IMR-90 (cell line): ENCODE measurements around the gene EYS. TPM values are rescaled to one million over a fixed set of nuclear protein-coding genes. Genes with fewer than 3 reads are reported as not detected.

Experiments
- ATAC-seq: fragments of 200-7000 bp; cut with Tn5 transposase; 2 replicates; pipeline ENCODE4 v1.9.1; 2020; ENCODE audit warnings: low read depth, mild to moderate bottlenecking, moderate library complexity
- BruUV-seq: library from RNA; stranded (reverse); fragments of 400-500 nt; replicated peaks from 2 replicates; lab custom pipeline; 2021; lab: Mats Ljungman, UMichigan
- CTCF ChIA-PET: fragments of 300-600 bp; formaldehyde crosslinking; extraction: SDS; loops from one replicate; lab custom pipeline; 2021; ENCODE audit warnings: antibody characterized with exemption; lab: Yijun Ruan, JAX
- POLR2A ChIA-PET: fragments of 300-600 bp; sonication (Branson Sonifier 250); formaldehyde crosslinking; loops from one replicate; lab custom pipeline; 2022; ENCODE audit warnings: antibody characterized with exemption; ENCODE audit not compliant: unreplicated experiment; lab: Charles Lee
- DNase-seq: peaks from one replicate; pipeline ENCODE4 v3.0.0; 2013
- H2AFZ ChIP-seq: replicated peaks from 2 replicates; pipeline ENCODE3; 2013; ENCODE audit warnings: low read length, mild to moderate bottlenecking; ENCODE audit not compliant: poor library complexity
- H2AK5ac ChIP-seq: 2 replicates; pipeline ENCODE4 v1.6.1; 2013; ENCODE audit warnings: low read depth, low read length, inconsistent platforms
- H2AK9ac ChIP-seq: replicated peaks from 2 replicates; pipeline ENCODE3; 2013; ENCODE audit warnings: mild to moderate bottlenecking, low read depth, low read length, moderate library complexity; ENCODE audit not compliant: poor library complexity
- H2BK120ac ChIP-seq: 2 replicates; pipeline ENCODE4 v1.6.1; 2013; ENCODE audit warnings: low read depth, low read length, inconsistent platforms
- H2BK15ac ChIP-seq: 3 replicates; pipeline ENCODE4 v1.6.1; 2013; ENCODE audit warnings: low read depth, low read length, inconsistent platforms
- H2BK20ac ChIP-seq: 2 replicates; pipeline ENCODE4 v1.6.1; 2013; ENCODE audit warnings: low read depth, mild to moderate bottlenecking, inconsistent platforms, low read length, moderate library complexity
- H2BK5ac ChIP-seq: 2 replicates; pipeline ENCODE4 v1.6.1; 2013; ENCODE audit warnings: mild to moderate bottlenecking, low read depth, low read length, inconsistent platforms; ENCODE audit not compliant: poor library complexity, severe bottlenecking
- H3K14ac ChIP-seq: replicated peaks from 2 replicates; pipeline ENCODE4 v1.6.1; 2013; ENCODE audit warnings: low read depth, low read length, inconsistent platforms
- H3K18ac ChIP-seq: 2 replicates; pipeline ENCODE4 v1.6.1; 2013; ENCODE audit warnings: low read depth, low read length, control low read depth
- H3K23ac ChIP-seq: 2 replicates; pipeline ENCODE4 v1.6.1; 2013; ENCODE audit warnings: low read depth, low read length, inconsistent platforms
- H3K27ac ChIP-seq: 2 replicates; pipeline ENCODE4 v1.5.1; 2013; ENCODE audit warnings: mild to moderate bottlenecking, control low read depth, low read length; ENCODE audit not compliant: insufficient read depth
- H3K27me3 ChIP-seq: 2 replicates; pipeline ENCODE4 v1.6.1; 2013; ENCODE audit warnings: low read length; ENCODE audit not compliant: control insufficient read depth, insufficient read depth
- H3K36me3 ChIP-seq: 2 replicates; pipeline ENCODE4 v1.6.1; 2013; ENCODE audit warnings: low read length, mixed read lengths; ENCODE audit not compliant: control insufficient read depth, insufficient read depth
- H3K4ac ChIP-seq: 2 replicates; pipeline ENCODE4 v1.6.1; 2013; ENCODE audit warnings: low read depth, low read length, inconsistent platforms
- H3K4me1 ChIP-seq: 2 replicates; pipeline ENCODE4 v1.6.1; 2013; ENCODE audit warnings: low read length, mixed read lengths; ENCODE audit not compliant: control insufficient read depth, insufficient read depth
- H3K4me2 ChIP-seq: 2 replicates; pipeline ENCODE4 v1.6.1; 2013; ENCODE audit warnings: low read depth, mild to moderate bottlenecking, control low read depth, low read length, moderate library complexity
- H3K4me3 ChIP-seq: 2 replicates; pipeline ENCODE4 v1.5.1; 2013; ENCODE audit warnings: low read depth, mild to moderate bottlenecking, control low read depth, low read length, moderate library complexity; ENCODE audit not compliant: insufficient read depth
- H3K56ac ChIP-seq: 2 replicates; pipeline ENCODE4 v1.6.1; 2013; ENCODE audit warnings: low read length, inconsistent platforms; ENCODE audit not compliant: insufficient read depth; ENCODE audit errors: extremely low read depth
- H3K79me1 ChIP-seq, 2 experiments: 2 replicates each; pipeline ENCODE4 v1.6.1; 2013; ENCODE audit warnings: low read length in 2 of 2, inconsistent platforms in 1 of 2, low read depth in 1 of 2
- H3K9ac ChIP-seq: 2 replicates; pipeline ENCODE4 v1.6.1; 2013; ENCODE audit warnings: low read depth, low read length, control low read depth
- H3K9me1 ChIP-seq: 2 replicates; pipeline ENCODE4 v1.6.1; 2013; ENCODE audit warnings: low read length, inconsistent platforms; ENCODE audit not compliant: insufficient read depth
- H3K9me3 ChIP-seq: 2 replicates; pipeline ENCODE4 v1.6.1; 2013; ENCODE audit warnings: low read length; ENCODE audit not compliant: control insufficient read depth, insufficient read depth
- H4K20me1 ChIP-seq: 2 replicates; pipeline ENCODE4 v1.6.1; 2013; ENCODE audit warnings: low read length, inconsistent platforms; ENCODE audit not compliant: insufficient read depth
- H4K5ac ChIP-seq: 2 replicates; pipeline ENCODE4 v1.6.1; 2013; ENCODE audit warnings: mild to moderate bottlenecking, low read depth, low read length, control low read depth
- H4K8ac ChIP-seq, 2 experiments: 2 replicates each; pipeline ENCODE4 v1.6.1; 2013; ENCODE audit warnings: low read depth in 2 of 2, low read length in 2 of 2, control low read depth in 1 of 2, inconsistent platforms in 1 of 2
- H4K91ac ChIP-seq: 2 replicates; pipeline ENCODE4 v1.6.1; 2013; ENCODE audit warnings: low read depth, low read length, inconsistent platforms; ENCODE audit not compliant: insufficient read depth
- BHLHE40 ChIP-seq: fragments of 150-350 bp; IDR thresholded peaks from 2 replicates; pipeline ENCODE4 v1.6.1; 2016; ENCODE audit warnings: mild to moderate bottlenecking, low read depth, low read length
- CEBPB ChIP-seq: IDR thresholded peaks from 2 replicates; pipeline ENCODE4 v1.6.1; 2012; ENCODE audit warnings: low read depth, low read length, improper control_type of control experiment
- CHD1 ChIP-seq: IDR thresholded peaks from 2 replicates; pipeline ENCODE4 v1.6.1; 2012; ENCODE audit warnings: low read depth, low read length, improper control_type of control experiment
- FOS ChIP-seq: fragments of 150-350 bp; IDR thresholded peaks from 2 replicates; pipeline ENCODE4 v1.6.1; 2016; ENCODE audit warnings: low read depth, low read length
- MAFK ChIP-seq: IDR thresholded peaks from 2 replicates; pipeline ENCODE4 v1.6.1; 2012; ENCODE audit warnings: low read depth, low read length, improper control_type of control experiment
- MAZ ChIP-seq: IDR thresholded peaks from 2 replicates; pipeline ENCODE4 v1.6.1; 2012; ENCODE audit warnings: low read depth, mild to moderate bottlenecking, low read length, improper control_type of control experiment, moderate library complexity, borderline replicate concordance
- MXI1 ChIP-seq: IDR thresholded peaks from 2 replicates; pipeline ENCODE4 v1.6.1; 2012; ENCODE audit warnings: low read depth, mild to moderate bottlenecking, low read length, moderate library complexity, borderline replicate concordance
- NFE2L2 ChIP-seq: fragments of 150-350 bp; IDR thresholded peaks from 2 replicates; pipeline ENCODE4 v1.6.1; 2016; ENCODE audit warnings: low read depth, mild to moderate bottlenecking, low read length
- POLR2A ChIP-seq: IDR thresholded peaks from 2 replicates; pipeline ENCODE4 v1.6.1; 2012; ENCODE audit warnings: mild to moderate bottlenecking, low read depth, low read length
- RCOR1 ChIP-seq: IDR thresholded peaks from 2 replicates; pipeline ENCODE4 v1.6.1; 2012; ENCODE audit warnings: mild to moderate bottlenecking, low read length, improper control_type of control experiment; ENCODE audit not compliant: insufficient replicate concordance
- RFX5 ChIP-seq: IDR thresholded peaks from 2 replicates; pipeline ENCODE4 v1.8.0; 2012; ENCODE audit warnings: low read depth, mild to moderate bottlenecking, low read length, moderate library complexity
- SMC3 ChIP-seq: fragments of 150-350 bp; IDR thresholded peaks from 2 replicates; pipeline ENCODE4 v1.6.1; 2016; ENCODE audit warnings: low read depth, mild to moderate bottlenecking, antibody characterized with exemption, low read length, moderate library complexity
- WGBS, 2 experiments: methylation state at CpG; one replicate each; pipeline versions ENCODE4 v1.1.5 to v1.1.7; 2013; ENCODE audit warnings: missing lambda C conversion rate in 2 of 2; ENCODE audit not compliant: insufficient read length in 1 of 2; ENCODE audit errors: extremely low coverage in 2 of 2; 5-methylcytosine and 5-hydroxymethylcytosine counted together
- dilution Hi-C: fragments of 300-500 bp; cut with HindIII; formaldehyde crosslinking; loops from one replicate; pipeline ENCODE4 v1.14.3; 2018; ENCODE audit warnings: low sequenced_read_pairs; ENCODE audit not compliant: unreplicated experiment
- in situ Hi-C: fragments of 300-500 bp; cut with MboI; formaldehyde crosslinking; loops from 3 replicates; pipeline ENCODE4 v1.14.3; 2019; ENCODE audit warnings: low sequenced_read_pairs, inconsistent platforms, mixed read lengths
- intact Hi-C: fragments of 100-400 bp; cut with micrococcal nuclease; formaldehyde crosslinking; loops from 2 replicates; pipeline ENCODE4 v1.10.0; 2022
- polyA plus RNA-seq, 3 experiments: library from polyadenylated mRNA; depleted of rRNA; stranded (reverse); fragments of >200 nt; gene quantifications; 2 replicates each; pipeline ENCODE4 v1.2.3, GENCODE V29; 2012; ENCODE audit warnings: low replicate concordance in 1 of 3
- total RNA-seq: library from RNA; depleted of rRNA; stranded (reverse); fragments of >200 nt; gene quantifications from 2 replicates; pipeline ENCODE4 v1.2.3, GENCODE V29; 2012
- TF ChIP-seq, protein P1 (sequence below): fragments of 150-350 bp; IDR thresholded peaks from 2 replicates; pipeline ENCODE4 v1.6.1; 2016; ENCODE audit warnings: low read depth, mild to moderate bottlenecking, low read length, moderate library complexity, borderline replicate concordance
- TF ChIP-seq, protein P2 (sequence below): fragments of 150-350 bp; IDR thresholded peaks from 2 replicates; pipeline ENCODE4 v1.6.1; 2017; ENCODE audit warnings: mild to moderate bottlenecking, antibody characterized with exemption, low read length, low read depth
- TF ChIP-seq, protein P3 (sequence below): conservative IDR thresholded peaks from 2 replicates; pipeline ENCODE4 v1.5.1; 2012; ENCODE audit warnings: mild to moderate bottlenecking, low read depth, low read length, improper control_type of control experiment

EYS gene
- total and polyA plus RNA-seq, 2 of the 4 experiments (the other 2 are of a cell fraction), result under 0.01 TPM; not detected in 1

DNA sequence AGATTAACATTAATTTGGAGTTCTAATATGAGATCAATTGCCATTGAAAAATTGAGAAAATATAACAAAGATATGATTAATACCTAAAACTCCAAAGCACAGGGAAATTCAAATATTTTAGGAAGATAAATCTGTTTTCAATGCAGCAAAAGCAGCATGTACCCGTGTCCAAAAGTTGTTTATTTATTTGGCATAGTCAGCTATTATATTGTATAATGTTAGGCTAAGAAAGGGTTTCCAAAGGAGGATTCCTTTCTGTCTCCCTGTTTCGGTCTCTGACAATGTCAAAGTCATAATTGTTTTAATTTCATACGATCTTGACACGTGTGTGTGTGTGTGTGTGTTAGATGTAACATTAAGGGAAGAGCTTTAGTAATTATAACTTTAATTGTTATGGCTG is 914.5 kb downstream of the EYS start:
- Histone ChIP-seq H3K36me3 (no peaks in the 10 kb centered on the region), H3K9ac (no peak overlapping the region), H3K4me3 (no peak overlapping the region), H3K18ac (no peak overlapping the region), H4K91ac (no peak overlapping the region), H4K5ac (no peak overlapping the region), H3K4ac (no peak overlapping the region), H2BK120ac (no peak overlapping the region), H3K9me3 (no peaks in the 10 kb centered on the region), H3K56ac (no peak overlapping the region), H3K4me2 (no peak overlapping the region), H3K9me1 (no peaks in the 10 kb centered on the region), H2BK5ac (no peak overlapping the region), H2AFZ (no peak overlapping the region), H4K8ac (no peak overlapping the region), H3K4me1 (no peaks in the 10 kb centered on the region), H3K23ac (no peak overlapping the region), H4K20me1 (no peaks in the 10 kb centered on the region), H2AK5ac (no peak overlapping the region), H2BK20ac (no peak overlapping the region), H3K79me1 (no peaks in the 10 kb centered on the region), H2BK15ac (no peak overlapping the region), H3K27ac (no peak overlapping the region), H3K27me3 (no peaks in the 10 kb centered on the region), H2AK9ac (no peak overlapping the region), H3K14ac (no peak overlapping the region)
- intact Hi-C loops, result no loop called here
- ATAC-seq (no peak), DNase-seq (no peak)
- TF ChIP-seq MAFK (no peak), MXI1 (no peak), NFE2L2 (no peak), BHLHE40 (no peak), MAZ (no peak), RFX5 (no peak), CEBPB (no peak), RCOR1 (no peak), SMC3 (no peak), POLR2A (no peak), FOS (no peak), CHD1 (no peak)
- TF ChIP-seq, protein P1, sequence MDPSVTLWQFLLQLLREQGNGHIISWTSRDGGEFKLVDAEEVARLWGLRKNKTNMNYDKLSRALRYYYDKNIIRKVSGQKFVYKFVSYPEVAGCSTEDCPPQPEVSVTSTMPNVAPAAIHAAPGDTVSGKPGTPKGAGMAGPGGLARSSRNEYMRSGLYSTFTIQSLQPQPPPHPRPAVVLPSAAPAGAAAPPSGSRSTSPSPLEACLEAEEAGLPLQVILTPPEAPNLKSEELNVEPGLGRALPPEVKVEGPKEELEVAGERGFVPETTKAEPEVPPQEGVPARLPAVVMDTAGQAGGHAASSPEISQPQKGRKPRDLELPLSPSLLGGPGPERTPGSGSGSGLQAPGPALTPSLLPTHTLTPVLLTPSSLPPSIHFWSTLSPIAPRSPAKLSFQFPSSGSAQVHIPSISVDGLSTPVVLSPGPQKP, result no peak
- TF ChIP-seq, protein P2, sequence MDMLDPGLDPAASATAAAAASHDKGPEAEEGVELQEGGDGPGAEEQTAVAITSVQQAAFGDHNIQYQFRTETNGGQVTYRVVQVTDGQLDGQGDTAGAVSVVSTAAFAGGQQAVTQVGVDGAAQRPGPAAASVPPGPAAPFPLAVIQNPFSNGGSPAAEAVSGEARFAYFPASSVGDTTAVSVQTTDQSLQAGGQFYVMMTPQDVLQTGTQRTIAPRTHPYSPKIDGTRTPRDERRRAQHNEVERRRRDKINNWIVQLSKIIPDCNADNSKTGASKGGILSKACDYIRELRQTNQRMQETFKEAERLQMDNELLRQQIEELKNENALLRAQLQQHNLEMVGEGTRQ, result no peak
- TF ChIP-seq, protein P3, sequence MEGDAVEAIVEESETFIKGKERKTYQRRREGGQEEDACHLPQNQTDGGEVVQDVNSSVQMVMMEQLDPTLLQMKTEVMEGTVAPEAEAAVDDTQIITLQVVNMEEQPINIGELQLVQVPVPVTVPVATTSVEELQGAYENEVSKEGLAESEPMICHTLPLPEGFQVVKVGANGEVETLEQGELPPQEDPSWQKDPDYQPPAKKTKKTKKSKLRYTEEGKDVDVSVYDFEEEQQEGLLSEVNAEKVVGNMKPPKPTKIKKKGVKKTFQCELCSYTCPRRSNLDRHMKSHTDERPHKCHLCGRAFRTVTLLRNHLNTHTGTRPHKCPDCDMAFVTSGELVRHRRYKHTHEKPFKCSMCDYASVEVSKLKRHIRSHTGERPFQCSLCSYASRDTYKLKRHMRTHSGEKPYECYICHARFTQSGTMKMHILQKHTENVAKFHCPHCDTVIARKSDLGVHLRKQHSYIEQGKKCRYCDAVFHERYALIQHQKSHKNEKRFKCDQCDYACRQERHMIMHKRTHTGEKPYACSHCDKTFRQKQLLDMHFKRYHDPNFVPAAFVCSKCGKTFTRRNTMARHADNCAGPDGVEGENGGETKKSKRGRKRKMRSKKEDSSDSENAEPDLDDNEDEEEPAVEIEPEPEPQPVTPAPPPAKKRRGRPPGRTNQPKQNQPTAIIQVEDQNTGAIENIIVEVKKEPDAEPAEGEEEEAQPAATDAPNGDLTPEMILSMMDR, result no peak
- in situ Hi-C loops, result no loop called here
- dilution Hi-C loops, result no loop called here
- no TSS peak for BruUV-seq
- ChIA-PET CTCF (no interaction called here), POLR2A (no interaction called here)
- no CpG with 5 or more reads among the region's 4 CpGs for WGBS, 2 experiments
